GM19240 (cell line): Measurements from ENCODE around the gene PDCD2L.
"Not testable (repeated sequence)": the region's sequence is repeated elsewhere in the genome, so short reads cannot be mapped to it uniquely, and the experiment has no call there.

ENCODE experiments used
- DNase-seq: peaks from one replicate; pipeline ENCODE4 v3.0.0; 2011; ENCODE audit warnings: low spot score; ENCODE audit not compliant: insufficient read length

The PDCD2L gene

GRCh38 chr19:34373601-34374288, 30.5 kb upstream of the PDCD2L start:
- DNase-seq = no peak

- DNase-seq = no peak
Observed at GRCh38 chr19:34375598-34375997, 28.6 kb upstream of the PDCD2L start.

- DNase-seq = no peak
Observed at GRCh38 chr19:34380639-34381241, 23.5 kb upstream of the PDCD2L start.

GRCh38 chr19:34381399-34382251, 22.6 kb upstream of the PDCD2L start:
- DNase-seq = no peak

GRCh38 chr19:34382471-34382870, 21.7 kb upstream of the PDCD2L start:
- no peak for DNase-seq

GRCh38 chr19:34383599-34383998, 20.6 kb upstream of the PDCD2L start:
- no peak for DNase-seq

GRCh38 chr19:34386645-34387445, 17.4 kb upstream of the PDCD2L start:
- no peak for DNase-seq

- DNase-seq = no peak
Observed at GRCh38 chr19:34387446-34387810, 16.8 kb upstream of the PDCD2L start.

GRCh38 chr19:34388745-34389144, 15.5 kb upstream of the PDCD2L start:
- not testable (repeated sequence) for DNase-seq

GRCh38 chr19:34391813-34392212, 12.4 kb upstream of the PDCD2L start:
- DNase-seq = no peak

- DNase-seq = no peak
Observed at GRCh38 chr19:34393031-34393430, 11.2 kb upstream of the PDCD2L start.

GRCh38 chr19:34393629-34394028, 10.6 kb upstream of the PDCD2L start:
- DNase-seq = no peak

GRCh38 chr19:34397853-34398252, 6.3 kb upstream of the PDCD2L start:
- no peak for DNase-seq

GRCh38 chr19:34399886-34400285, 4.3 kb upstream of the PDCD2L start:
- no peak for DNase-seq

- DNase-seq = not testable (repeated sequence)
Observed at GRCh38 chr19:34400844-34401243, 3.4 kb upstream of the PDCD2L start.

GRCh38 chr19:34402074-34402600, 2.1 kb upstream of the PDCD2L start:
- DNase-seq = no peak

- DNase-seq = no peak
Observed at GRCh38 chr19:34403784-34404108, 453 bp upstream of the PDCD2L start.

GRCh38 chr19:34405892-34406660, 1.9 kb downstream of the PDCD2L start:
- DNase-seq = no peak

- DNase-seq = no peak
Observed at GRCh38 chr19:34408411-34408810, 4.2 kb downstream of the PDCD2L start.
